H9 (cell line): ENCODE data around the gene RFNG. TPM values are rescaled to one million over a fixed set of nuclear protein-coding genes. Genes with fewer than 3 reads are reported as not detected.

Experiments used
- DNase-seq: peaks from one replicate; pipeline ENCODE4 v3.0.0-alpha.2; 2017
- H2AFZ ChIP-seq: one replicate; pipeline ENCODE4 v1.6.1; 2013; ENCODE audit warnings: mild to moderate bottlenecking, low read length, control low read depth, moderate library complexity
- H2AK5ac ChIP-seq: 2 replicates; pipeline ENCODE4 v1.6.1; 2013; ENCODE audit warnings: low read length, control low read depth, mixed read lengths; ENCODE audit not compliant: insufficient read length
- H2BK120ac ChIP-seq: one replicate; pipeline ENCODE4 v1.6.1; 2013; ENCODE audit warnings: low read depth, mild to moderate bottlenecking, low read length, control low read depth, inconsistent platforms; ENCODE audit not compliant: poor library complexity, severe bottlenecking
- H2BK12ac ChIP-seq: 2 replicates; pipeline ENCODE4 v1.6.1; 2013; ENCODE audit warnings: low read length, control low read depth, mixed read lengths, low read depth; ENCODE audit not compliant: insufficient read length
- H2BK15ac ChIP-seq: 2 replicates; pipeline ENCODE4 v1.6.1; 2013; ENCODE audit warnings: low read depth, low read length, control low read depth
- H2BK20ac ChIP-seq: one replicate; pipeline ENCODE4 v1.6.1; 2013; ENCODE audit warnings: low read depth, mild to moderate bottlenecking, low read length, control low read depth, inconsistent platforms; ENCODE audit not compliant: poor library complexity, severe bottlenecking
- H2BK5ac ChIP-seq: 2 replicates; pipeline ENCODE4 v1.6.1; 2013; ENCODE audit warnings: low read length, control low read depth, mixed read lengths; ENCODE audit not compliant: insufficient read length
- H3K14ac ChIP-seq: 2 replicates; pipeline ENCODE4 v1.6.1; 2013; ENCODE audit warnings: low read length, control low read depth; ENCODE audit not compliant: insufficient read depth
- H3K18ac ChIP-seq: 2 replicates; pipeline ENCODE4 v1.6.1; 2013; ENCODE audit warnings: low read depth, mild to moderate bottlenecking, mixed read lengths, low read length, control low read depth; ENCODE audit not compliant: insufficient read length
- H3K23ac ChIP-seq: 2 replicates; pipeline ENCODE4 v1.6.1; 2013; ENCODE audit warnings: low read length, control low read depth, mixed read lengths, low read depth; ENCODE audit not compliant: insufficient read length
- H3K23me2 ChIP-seq: 2 replicates; pipeline ENCODE4 v1.6.1; 2013; ENCODE audit warnings: low read depth, mild to moderate bottlenecking, mixed read lengths, low read length, control low read depth; ENCODE audit not compliant: insufficient read length, poor library complexity, severe bottlenecking
- H3K27ac ChIP-seq: 2 replicates; pipeline ENCODE4 v1.5.1; 2013; ENCODE audit warnings: low read length, control low read depth, mixed read lengths, low read depth; ENCODE audit not compliant: insufficient read length
- H3K27me3 ChIP-seq: 2 replicates; pipeline ENCODE4 v1.6.1; 2013; ENCODE audit warnings: low read length, control low read depth, inconsistent platforms; ENCODE audit not compliant: insufficient read depth
- H3K4ac ChIP-seq: 2 replicates; pipeline ENCODE4 v1.6.1; 2013; ENCODE audit warnings: low read depth, mild to moderate bottlenecking, control low read depth, inconsistent platforms, low read length, moderate library complexity
- H3K4me1 ChIP-seq: 2 replicates; pipeline ENCODE4 v1.6.1; 2013; ENCODE audit warnings: low read length, control low read depth, inconsistent platforms; ENCODE audit not compliant: insufficient read depth
- H3K4me2 ChIP-seq: 2 replicates; pipeline ENCODE4 v1.6.1; 2013; ENCODE audit warnings: low read length, control low read depth, mixed read lengths; ENCODE audit not compliant: insufficient read length, insufficient read depth
- H3K56ac ChIP-seq: 2 replicates; pipeline ENCODE4 v1.6.1; 2013; ENCODE audit warnings: low read depth, mild to moderate bottlenecking, mixed read lengths, low read length, control low read depth; ENCODE audit not compliant: insufficient read length
- H3K79me1 ChIP-seq: 2 replicates; pipeline ENCODE4 v1.6.1; 2013; ENCODE audit warnings: low read depth, mild to moderate bottlenecking, moderate library complexity, low read length, control low read depth, inconsistent platforms; ENCODE audit not compliant: insufficient read depth, poor library complexity, severe bottlenecking
- H3K79me2 ChIP-seq: 2 replicates; pipeline ENCODE4 v1.6.1; 2013; ENCODE audit warnings: low read length, control low read depth, inconsistent platforms; ENCODE audit not compliant: insufficient read depth
- H3K9ac ChIP-seq: 2 replicates; pipeline ENCODE4 v1.6.1; 2013; ENCODE audit warnings: low read length, control low read depth, mixed read lengths; ENCODE audit not compliant: insufficient read length; ENCODE audit errors: extremely low read depth
- H3K9me3 ChIP-seq: one replicate; pipeline ENCODE4 v1.6.1; 2013; ENCODE audit warnings: low read depth, low read length, inconsistent platforms; ENCODE audit not compliant: control insufficient read depth
- H3T11ph ChIP-seq: one replicate; pipeline ENCODE4 v1.6.1; 2013; ENCODE audit warnings: mild to moderate bottlenecking, low read length, control low read depth, inconsistent platforms
- H4K20me1 ChIP-seq: one replicate; pipeline ENCODE4 v1.6.1; 2013; ENCODE audit not compliant: control insufficient read depth, insufficient read length, insufficient read depth
- H4K5ac ChIP-seq: 2 replicates; pipeline ENCODE4 v1.6.1; 2013; ENCODE audit warnings: low read depth, mild to moderate bottlenecking, mixed read lengths, low read length, control low read depth; ENCODE audit not compliant: insufficient read length
- H4K8ac ChIP-seq: replicated peaks from 2 replicates; pipeline ENCODE4 v1.6.1; 2013; ENCODE audit warnings: low read length, control low read depth, mixed read lengths, low read depth; ENCODE audit not compliant: insufficient read length
- H4K91ac ChIP-seq: 2 replicates; pipeline ENCODE4 v1.6.1; 2013; ENCODE audit warnings: low read depth, mild to moderate bottlenecking, moderate library complexity, mixed read lengths, low read length, control low read depth; ENCODE audit not compliant: insufficient read length
- H3K27ac Mint-ChIP-seq, 3 experiments: 2 replicates in 2 of 3; 3 replicates in 1 of 3; pipeline ENCODE4 v1.8.0; 2020 to 2021; ENCODE audit warnings: mixed read lengths in 3 of 3, mild to moderate bottlenecking in 1 of 3, moderate library complexity in 1 of 3
- H3K27me3 Mint-ChIP-seq: 2 replicates; pipeline ENCODE4 v1.8.0; 2021; ENCODE audit warnings: low read depth, mild to moderate bottlenecking, moderate library complexity, mixed read lengths
- H3K36me3 Mint-ChIP-seq, 3 experiments: 2 replicates in 2 of 3; 3 replicates in 1 of 3; pipeline ENCODE4 v1.8.0; 2020 to 2021; ENCODE audit warnings: low read depth in 3 of 3, mixed read lengths in 3 of 3; ENCODE audit not compliant: insufficient read depth in 1 of 3
- H3K4me1 Mint-ChIP-seq, 2 experiments: 2 replicates each; pipeline ENCODE4 v1.8.0; 2020; ENCODE audit warnings: mixed read lengths in 2 of 2
- H3K4me3 Mint-ChIP-seq, 2 experiments: 2 replicates in 1 of 2; 3 replicates in 1 of 2; pipeline ENCODE4 v1.8.0; 2020 to 2021; ENCODE audit warnings: mild to moderate bottlenecking in 2 of 2, mixed read lengths in 2 of 2, moderate library complexity in 1 of 2
- H3K9me3 Mint-ChIP-seq, 2 experiments: 2 replicates in 1 of 2; 3 replicates in 1 of 2; pipeline ENCODE4 v1.8.0; 2020; ENCODE audit warnings: mild to moderate bottlenecking in 2 of 2, mixed read lengths in 2 of 2, moderate library complexity in 1 of 2
- CTCF ChIP-seq: fragments of 200-600 bp; sonication (generic); conservative IDR thresholded peaks from 3 replicates; pipeline ENCODE4 v1.8.0; 2021; ENCODE audit warnings: antibody characterized with exemption, mild to moderate bottlenecking
- WGBS: extraction: QIAGEN DNeasy Blood & Tissue Kit; methylation state at CpG from one replicate; pipeline ENCODE4 v1.1.7; 2013; ENCODE audit warnings: missing lambda C conversion rate, low lambda C conversion rate, mixed read lengths; ENCODE audit not compliant: insufficient read length; ENCODE audit errors: extremely low coverage; 5-methylcytosine and 5-hydroxymethylcytosine counted together
- total RNA-seq: library from RNA; stranded (reverse); gene quantifications from 2 replicates; pipeline ENCODE4 v1.2.1, GENCODE V29; 2021

Gene RFNG
- total RNA-seq, 1 experiment from 2014 or later: 34.0 TPM

DNA sequence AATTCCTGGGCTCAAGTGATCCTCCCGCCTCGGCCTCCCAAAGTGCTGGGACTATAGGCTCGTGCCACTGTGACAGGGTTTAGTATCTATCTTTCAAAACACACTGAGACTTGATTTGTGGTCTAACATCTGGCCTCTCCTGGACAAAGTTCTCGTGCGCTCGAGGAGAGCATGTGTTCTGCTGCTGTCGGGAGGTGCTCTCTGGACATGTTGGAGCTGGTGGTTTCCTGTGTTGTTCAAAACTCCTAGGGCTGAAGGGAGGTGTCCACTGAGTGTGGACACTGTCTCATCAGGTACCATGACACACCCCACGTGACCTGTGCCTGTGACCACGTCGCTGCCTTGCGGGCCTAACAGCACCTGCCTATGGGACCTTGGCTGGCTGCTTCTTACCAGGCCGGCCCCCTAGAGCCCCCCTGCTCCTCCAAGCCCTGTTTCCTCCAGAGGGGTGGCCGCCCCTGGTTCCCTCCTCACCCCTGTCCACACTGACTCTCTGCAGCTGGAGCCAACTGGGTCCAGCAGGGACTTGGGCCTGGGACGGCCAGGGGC is 5.6 kb downstream of the RFNG start:
- no peaks in the 10 kb centered on the region for H3K27me3 ChIP-seq
- no peak overlapping the region for H2AK5ac ChIP-seq
- no peak overlapping the region for H2BK120ac ChIP-seq
- no peak overlapping the region for H3K27ac ChIP-seq
- no peaks in the 10 kb centered on the region for H3K79me1 ChIP-seq
- no peak for DNase-seq
- no peaks in the 10 kb centered on the region for H4K20me1 ChIP-seq
- H2BK5ac ChIP-seq: no peak overlapping the region
- Mint-ChIP-seq H3K9me3 (no peaks in the 10 kb centered on the region; a peak in 1 of 5 replicates), H3K4me3 (no peak overlapping the region), H3K36me3 (peaks cover 6 to 25% (median 21%) of the 10 kb centered on the region in 3 experiments; a peak in 6 of 7 replicates), H3K27me3 (no peaks in the 10 kb centered on the region; the same call in none of the 2 replicates), H3K4me1 (peaks cover 18 to 26% of the 10 kb centered on the region in 2 experiments), H3K27ac (no peak overlapping the region; a peak in 1 of 7 replicates)
- H4K91ac ChIP-seq: no peak overlapping the region
- H4K5ac ChIP-seq: no peak overlapping the region
- no peaks in the 10 kb centered on the region for H3K79me2 ChIP-seq
- WGBS: no CpG with 5 or more reads among the region's 14 CpGs
- no peak for TF ChIP-seq CTCF
- no peak overlapping the region for H2BK15ac ChIP-seq
- H3K4me1 ChIP-seq: no peaks in the 10 kb centered on the region; the same call in 1 of the 2 replicates
- no peak overlapping the region for H3K56ac ChIP-seq
- no peak overlapping the region for H4K8ac ChIP-seq
- H3K9ac ChIP-seq: no peak overlapping the region
- H3K23ac ChIP-seq: no peak overlapping the region
- no peak overlapping the region for H3K18ac ChIP-seq
- H2BK12ac ChIP-seq: no peak overlapping the region
- H3T11ph ChIP-seq: no peak overlapping the region
- H3K4me2 ChIP-seq: no peak overlapping the region
- H3K23me2 ChIP-seq: no peaks in the 10 kb centered on the region
- no peak overlapping the region for H3K4ac ChIP-seq
- no peak overlapping the region for H2AFZ ChIP-seq
- H3K9me3 ChIP-seq: no peaks in the 10 kb centered on the region
- H2BK20ac ChIP-seq: no peak overlapping the region
- no peak overlapping the region for H3K14ac ChIP-seq
